NB4 (cell line): ENCODE measurements around the gene TMEM18.

Source experiments
- DNase-seq: peaks from one replicate; pipeline ENCODE4 v3.0.0; 2010; ENCODE audit warnings: low read depth
- H3K4me3 ChIP-seq: one replicate; pipeline ENCODE4 v1.5.1; 2011; ENCODE audit warnings: mild to moderate bottlenecking, low read depth, low read length, moderate library complexity
- MYC ChIP-seq: IDR thresholded peaks from 2 replicates; pipeline ENCODE4 v1.6.1; 2011; ENCODE audit warnings: low read depth, low read length
- POLR2A ChIP-seq: IDR thresholded peaks from 2 replicates; pipeline ENCODE4 v1.6.1; 2011; ENCODE audit warnings: mild to moderate bottlenecking; ENCODE audit not compliant: insufficient read length; ENCODE audit errors: extremely low read depth
- TF ChIP-seq, protein P1 (sequence below): IDR thresholded peaks from one replicate; pipeline ENCODE4 v1.5.1; 2012; ENCODE audit warnings: low read depth, low read length
- TF ChIP-seq, protein P2 (sequence below): IDR thresholded peaks from 2 replicates; pipeline ENCODE4 v1.6.1; 2011; ENCODE audit warnings: low read depth, low read length

TMEM18 gene

DNA sequence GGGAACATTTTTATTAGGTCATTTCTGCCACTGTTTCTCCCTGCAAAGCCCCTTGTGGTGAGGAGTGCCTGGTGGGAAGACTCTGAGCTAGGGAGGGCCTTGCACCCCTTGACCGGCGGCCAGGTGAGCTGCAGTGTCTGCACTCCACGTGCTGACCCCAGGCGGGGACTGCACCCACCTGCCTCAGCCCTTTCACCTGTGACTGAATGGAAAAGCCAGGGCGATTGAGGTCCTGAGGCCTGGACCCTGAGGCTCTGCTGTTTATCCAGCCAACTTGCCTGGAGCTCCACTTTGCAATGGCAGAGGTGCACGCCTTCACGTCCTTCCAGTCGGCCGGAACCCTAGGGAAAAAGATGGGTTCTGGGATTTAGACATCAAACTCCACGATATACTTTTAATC, 53.1 kb downstream of the TMEM18 start:
- no peak for DNase-seq
- no peak overlapping the region for H3K4me3 ChIP-seq
- TF ChIP-seq, protein P1, sequence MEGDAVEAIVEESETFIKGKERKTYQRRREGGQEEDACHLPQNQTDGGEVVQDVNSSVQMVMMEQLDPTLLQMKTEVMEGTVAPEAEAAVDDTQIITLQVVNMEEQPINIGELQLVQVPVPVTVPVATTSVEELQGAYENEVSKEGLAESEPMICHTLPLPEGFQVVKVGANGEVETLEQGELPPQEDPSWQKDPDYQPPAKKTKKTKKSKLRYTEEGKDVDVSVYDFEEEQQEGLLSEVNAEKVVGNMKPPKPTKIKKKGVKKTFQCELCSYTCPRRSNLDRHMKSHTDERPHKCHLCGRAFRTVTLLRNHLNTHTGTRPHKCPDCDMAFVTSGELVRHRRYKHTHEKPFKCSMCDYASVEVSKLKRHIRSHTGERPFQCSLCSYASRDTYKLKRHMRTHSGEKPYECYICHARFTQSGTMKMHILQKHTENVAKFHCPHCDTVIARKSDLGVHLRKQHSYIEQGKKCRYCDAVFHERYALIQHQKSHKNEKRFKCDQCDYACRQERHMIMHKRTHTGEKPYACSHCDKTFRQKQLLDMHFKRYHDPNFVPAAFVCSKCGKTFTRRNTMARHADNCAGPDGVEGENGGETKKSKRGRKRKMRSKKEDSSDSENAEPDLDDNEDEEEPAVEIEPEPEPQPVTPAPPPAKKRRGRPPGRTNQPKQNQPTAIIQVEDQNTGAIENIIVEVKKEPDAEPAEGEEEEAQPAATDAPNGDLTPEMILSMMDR = no peak
- no peak for TF ChIP-seq POLR2A
- TF ChIP-seq MYC = no peak
- TF ChIP-seq, protein P2, sequence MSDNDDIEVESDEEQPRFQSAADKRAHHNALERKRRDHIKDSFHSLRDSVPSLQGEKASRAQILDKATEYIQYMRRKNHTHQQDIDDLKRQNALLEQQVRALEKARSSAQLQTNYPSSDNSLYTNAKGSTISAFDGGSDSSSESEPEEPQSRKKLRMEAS = no peak

DNA sequence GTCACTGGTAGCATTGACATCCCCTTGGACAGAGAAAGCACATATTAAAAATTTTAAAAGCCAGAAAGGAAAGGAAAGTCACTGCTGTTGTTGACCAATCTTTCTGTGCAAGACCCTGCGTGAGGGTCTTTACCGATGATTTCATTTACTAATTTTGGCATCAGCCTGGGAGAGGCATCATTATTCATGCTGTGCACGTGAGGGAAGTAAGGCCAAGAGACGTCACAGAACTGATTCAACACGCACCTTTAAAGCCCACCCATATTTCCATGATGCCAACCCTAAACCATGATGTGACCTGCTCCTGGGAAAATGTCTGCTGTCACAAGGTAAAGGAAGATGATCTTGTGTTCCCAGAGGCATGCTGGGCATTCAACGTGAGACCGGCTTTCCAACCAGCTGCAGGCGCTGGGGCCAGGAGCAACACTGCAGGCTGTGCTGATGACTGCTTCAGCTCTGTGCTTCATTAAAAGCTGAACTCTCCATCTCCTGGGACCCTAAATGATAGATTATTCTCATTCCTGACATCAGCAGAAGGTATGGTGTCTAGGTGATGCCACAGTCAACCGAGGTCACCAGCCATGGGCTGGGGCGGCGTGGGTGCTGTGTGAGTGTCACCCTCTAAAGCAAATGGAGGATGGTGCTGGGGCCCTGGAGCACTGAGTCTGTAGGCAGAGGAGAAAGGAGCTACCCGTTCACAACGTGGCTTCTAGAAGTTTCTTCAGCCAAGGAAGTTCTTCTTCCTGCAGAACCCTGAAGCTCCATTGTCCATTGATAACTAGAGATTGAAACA, 53.9 kb downstream of the TMEM18 start:
- H3K4me3 ChIP-seq = no peak overlapping the region
- no peak for DNase-seq
- TF ChIP-seq, protein P1 = no peak
- TF ChIP-seq POLR2A (no peak), MYC (no peak)
- TF ChIP-seq, protein P2 = no peak

DNA sequence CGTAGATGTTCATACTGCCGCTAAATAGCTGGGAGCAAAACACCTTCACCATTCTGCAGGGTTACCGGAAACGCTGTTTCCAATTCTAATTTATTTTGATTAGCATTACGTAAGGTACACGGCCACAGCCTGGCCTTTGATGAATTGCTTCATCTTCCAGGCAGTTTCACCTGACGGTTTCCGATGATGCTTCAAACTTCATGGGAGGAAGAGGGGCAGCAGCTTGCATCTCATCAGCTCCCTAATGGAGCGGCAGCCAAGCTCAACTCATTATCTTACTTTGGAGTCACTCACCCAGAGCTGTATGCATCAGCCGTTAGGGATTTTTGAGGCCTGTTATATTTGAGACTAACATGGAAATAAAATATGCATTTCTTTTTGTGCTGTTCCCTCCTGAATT, 54.8 kb downstream of the TMEM18 start:
- no peak for DNase-seq
- TF ChIP-seq MYC = no peak
- TF ChIP-seq POLR2A = no peak
- TF ChIP-seq, protein P2 = no peak
- TF ChIP-seq, protein P1 = no peak
- no peak overlapping the region for H3K4me3 ChIP-seq

DNA sequence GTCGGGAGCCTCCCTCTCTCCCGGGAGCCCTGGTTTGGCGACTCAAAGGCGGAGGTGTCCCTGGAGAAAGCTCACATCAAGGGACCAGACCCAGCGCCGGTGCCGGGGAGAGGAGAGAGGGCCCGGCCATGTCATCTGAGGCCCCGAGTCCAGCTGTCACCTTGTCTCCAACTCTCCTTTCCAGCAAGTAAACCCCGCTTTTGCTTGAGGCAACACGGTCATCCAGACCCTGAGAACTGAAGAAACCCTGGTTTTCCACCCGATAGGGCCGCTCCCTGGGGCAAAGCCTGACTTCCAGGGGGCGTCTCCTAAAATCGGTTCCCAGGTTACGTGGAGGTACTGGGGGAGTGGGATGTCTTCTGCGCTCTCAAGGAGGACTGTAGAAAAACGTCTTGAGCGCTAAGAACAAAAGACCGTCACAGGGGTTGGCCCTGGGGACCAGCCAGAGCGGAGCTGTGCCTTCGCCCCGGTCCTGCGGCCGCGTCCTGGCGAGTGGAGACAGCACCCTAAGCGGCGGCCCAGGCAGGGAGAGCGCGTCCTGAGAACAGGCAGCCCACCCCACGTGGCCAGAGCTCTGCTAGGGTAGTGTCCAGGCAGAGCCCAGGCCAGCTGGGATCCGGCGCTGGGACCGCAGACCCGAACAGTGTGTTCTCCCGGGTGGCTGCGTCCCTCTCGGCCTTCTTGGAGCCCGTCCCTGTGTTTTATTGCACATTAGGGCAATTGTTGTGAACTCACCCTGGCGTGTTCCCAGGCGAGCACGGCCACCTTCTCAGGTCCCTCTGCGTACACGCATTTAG, 55.7 kb downstream of the TMEM18 start:
- TF ChIP-seq POLR2A (no peak), MYC (no peak)
- TF ChIP-seq, protein P1 = no peak
- TF ChIP-seq, protein P2 = no peak
- H3K4me3 ChIP-seq = no peak overlapping the region
- DNase-seq = no peak

DNA sequence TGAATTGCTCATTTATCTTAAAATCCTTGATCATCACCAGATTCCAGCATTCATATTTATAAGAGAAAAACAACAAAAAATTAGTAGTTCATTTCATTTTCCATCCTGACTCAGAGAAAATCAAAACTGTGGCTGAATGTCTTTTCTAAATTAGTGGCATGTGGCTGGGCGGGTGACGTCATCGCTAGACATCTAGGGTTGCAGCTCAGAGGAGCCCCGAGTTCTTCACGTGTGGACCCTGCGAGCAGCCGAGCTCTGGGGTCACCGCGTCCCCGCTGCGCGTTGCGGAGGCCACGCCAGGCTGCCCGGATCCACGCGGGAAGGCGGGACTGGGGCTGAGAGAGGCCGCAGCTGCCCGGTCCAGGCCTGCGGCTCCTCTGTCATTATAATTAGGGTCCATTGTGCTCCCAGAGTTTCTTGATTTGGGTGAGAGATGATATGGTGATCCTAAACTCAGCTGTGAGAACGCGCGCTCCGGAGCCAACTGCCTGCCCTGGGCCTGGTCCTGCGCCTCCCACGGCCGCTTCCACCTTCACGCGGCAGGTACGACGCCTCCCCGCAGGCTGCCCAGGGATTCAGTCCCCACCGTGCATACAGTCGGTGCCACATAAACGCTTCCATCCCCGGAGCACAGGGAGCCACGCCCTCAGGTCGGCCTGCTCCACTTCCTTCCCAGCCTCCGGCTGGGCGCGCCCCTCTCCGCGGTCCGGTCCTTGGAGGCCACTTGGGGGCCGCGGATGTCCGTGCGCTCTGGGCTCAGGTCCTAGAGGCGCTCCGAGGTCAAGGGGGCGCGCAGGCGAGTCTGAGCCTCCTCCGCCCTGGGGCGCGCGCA, 56.5 kb downstream of the TMEM18 start:
- TF ChIP-seq MYC (no peak), POLR2A (no peak)
- TF ChIP-seq, protein P1 = no peak
- TF ChIP-seq, protein P2 = no peak

More for the DNA sequence above, 56.5 kb downstream of the TMEM18 start:
- DNase-seq = no peak
- no peak overlapping the region for H3K4me3 ChIP-seq
